ENCODE measurements around the gene CENPC. TPM values are rescaled to one million over a fixed set of nuclear protein-coding genes. Genes with fewer than 3 reads are reported as not detected.

The CENPC gene
- total and polyA plus RNA-seq, 4 experiments from 2014 or later: 15.2 to 69.1 (median 43.9) TPM

GRCh38 chr4:67522230-67522629 lies 23.1 kb downstream of the CENPC start:
- H3K27me3 Mint-ChIP-seq: no peaks in the 10 kb centered on the region
- CTCF ChIA-PET (ENCODE audit: partially characterized antibody): no interaction called here
- POLR2A ChIA-PET (ENCODE audit: partially characterized antibody): interaction anchor here (1.3 kb wide), 1 partner anchor 158 kb away, joined by 3 read pairs; no protein-coding TSS in a partner anchor
- intact Hi-C loops (cut with micrococcal nuclease): no loop called here
- peak overlapping the region in 2 of 8 donors; percentile 15 to 29 for H3K4me3 Mint-ChIP-seq
- Histone ChIP-seq H3K27ac (ENCODE audit: low read depth, low read length) (no peak overlapping the region), H3K27me3 (ENCODE audit: insufficient read depth, low read length) (no peaks in the 10 kb centered on the region), H3K36me3 (ENCODE audit: insufficient read depth, low read length) (peaks cover 15% of the 10 kb centered on the region), H3K4me3 (ENCODE audit: low read length in 2 of 2) (no peak overlapping the region), H3K4me1 (ENCODE audit: insufficient read depth, low read length) (peaks cover 41% of the 10 kb centered on the region), H3K9me3 (ENCODE audit: control insufficient read depth in 1 of 2, low read length in 2 of 2) (no peaks in the 10 kb centered on the region)
- DNase-seq: no peak
- H3K27ac Mint-ChIP-seq: peak overlapping the region in 6 of 7 donors; percentile 12 to 82 (median 44)
- H3K4me1 Mint-ChIP-seq: peaks cover 43 to 64% (median 60%) of the 10 kb centered on the region in 4 donors
- H3K36me3 Mint-ChIP-seq: peaks cover 57 to 65% of the 10 kb centered on the region in 2 donors
- peaks cover 0 to 2% (median 0%) of the 10 kb centered on the region in 8 donors for H3K9me3 Mint-ChIP-seq

GRCh38 chr4:67521506-67521905 lies 23.8 kb downstream of the CENPC start:
- Histone ChIP-seq H3K27me3 (ENCODE audit: insufficient read depth, low read length) (no peaks in the 10 kb centered on the region), H3K4me1 (ENCODE audit: insufficient read depth, low read length) (peaks cover 34% of the 10 kb centered on the region), H3K27ac (ENCODE audit: low read depth, low read length) (no peak overlapping the region), H3K36me3 (ENCODE audit: insufficient read depth, low read length) (peaks cover 15% of the 10 kb centered on the region), H3K4me3 (ENCODE audit: low read length in 2 of 2) (no peak overlapping the region), H3K9me3 (ENCODE audit: control insufficient read depth in 1 of 2, low read length in 2 of 2) (no peaks in the 10 kb centered on the region)
- intact Hi-C loops (cut with micrococcal nuclease): no loop called here
- no peaks in the 10 kb centered on the region for H3K27me3 Mint-ChIP-seq
- H3K27ac Mint-ChIP-seq: peak overlapping the region in 2 of 7 donors; percentile 27 to 75
- peaks cover 54 to 63% of the 10 kb centered on the region in 2 donors for H3K36me3 Mint-ChIP-seq
- CTCF ChIA-PET (ENCODE audit: partially characterized antibody): no interaction called here
- POLR2A ChIA-PET (ENCODE audit: partially characterized antibody): no interaction called here
- peaks cover 0 to 2% (median 0%) of the 10 kb centered on the region in 8 donors for H3K9me3 Mint-ChIP-seq
- peaks cover 37 to 57% (median 53%) of the 10 kb centered on the region in 4 donors for H3K4me1 Mint-ChIP-seq
- H3K4me3 Mint-ChIP-seq: peak overlapping the region in 1 of 8 donors; percentile 12
- DNase-seq: no peak

DNA sequence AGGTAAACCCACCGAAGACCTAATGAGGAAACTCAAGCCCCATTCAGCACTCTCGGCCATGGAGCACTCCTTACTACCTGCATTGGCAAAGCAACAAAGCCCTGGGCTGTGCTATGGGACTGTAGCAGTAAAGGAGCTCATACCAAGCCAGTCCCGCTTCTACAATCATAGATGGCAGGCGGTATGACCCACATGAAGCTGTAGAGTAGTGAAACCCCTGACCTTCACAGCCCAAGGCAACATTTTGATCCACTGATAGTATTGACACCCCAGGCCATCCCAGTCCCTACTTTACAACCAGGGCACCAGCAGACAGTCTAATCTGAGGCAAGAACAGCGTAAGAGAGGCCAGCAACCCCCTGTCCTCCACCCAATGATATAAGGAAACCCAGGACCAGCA lies 25.2 kb downstream of the CENPC start:
- peak overlapping the region in 1 of 7 donors; percentile 4 for H3K27ac Mint-ChIP-seq
- H3K36me3 Mint-ChIP-seq: peaks cover 50 to 64% of the 10 kb centered on the region in 2 donors
- peaks cover 27% of the 10 kb centered on the region for H3K4me1 ChIP-seq (ENCODE audit: insufficient read depth, low read length)
- no peak overlapping the region for H3K27ac ChIP-seq (ENCODE audit: low read depth, low read length)
- H3K9me3 ChIP-seq (ENCODE audit: control insufficient read depth in 1 of 2, low read length in 2 of 2): no peaks in the 10 kb centered on the region
- H3K27me3 ChIP-seq (ENCODE audit: insufficient read depth, low read length): no peaks in the 10 kb centered on the region
- H3K4me1 Mint-ChIP-seq: peaks cover 29 to 52% (median 42%) of the 10 kb centered on the region in 4 donors
- ChIA-PET CTCF (ENCODE audit: partially characterized antibody) (no interaction called here), POLR2A (ENCODE audit: partially characterized antibody) (no interaction called here)
- H3K9me3 Mint-ChIP-seq: no peaks in the 10 kb centered on the region
- intact Hi-C loops (cut with micrococcal nuclease): no loop called here
- DNase-seq: no peak
- H3K4me3 ChIP-seq (ENCODE audit: low read length in 2 of 2): no peak overlapping the region
- no peaks in the 10 kb centered on the region for H3K27me3 Mint-ChIP-seq
- no peak overlapping the region for H3K4me3 Mint-ChIP-seq
- H3K36me3 ChIP-seq (ENCODE audit: insufficient read depth, low read length): peaks cover 15% of the 10 kb centered on the region

DNA sequence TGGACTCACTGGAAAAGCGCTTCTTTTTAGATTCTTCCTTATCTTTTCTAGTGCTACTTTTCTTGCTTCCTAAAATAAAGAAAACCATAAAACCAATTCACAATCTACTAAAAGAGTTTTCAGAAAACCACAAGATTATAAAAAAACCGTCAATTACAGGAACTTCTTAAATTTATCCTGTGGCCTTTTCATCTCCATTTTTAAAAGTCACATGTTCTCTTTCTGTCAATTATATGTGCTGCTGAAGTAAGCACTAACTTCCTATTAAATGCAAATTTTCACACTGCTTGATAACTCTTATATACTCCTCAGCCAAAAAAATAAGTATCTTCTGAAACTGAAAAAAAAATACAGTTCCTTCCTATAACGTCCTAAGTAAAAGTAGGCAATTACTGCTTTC lies 32.8 kb downstream of the CENPC start:
- no peak overlapping the region for H3K4me3 Mint-ChIP-seq
- peak overlapping the region in 3 of 7 donors; percentile 1 to 71 (median 49) for H3K27ac Mint-ChIP-seq
- H3K9me3 Mint-ChIP-seq: no peaks in the 10 kb centered on the region
- H3K36me3 Mint-ChIP-seq: peaks cover 70 to 76% of the 10 kb centered on the region in 2 donors
- Histone ChIP-seq H3K4me3 (ENCODE audit: low read length in 2 of 2) (no peak overlapping the region), H3K36me3 (ENCODE audit: insufficient read depth, low read length) (peaks cover 25% of the 10 kb centered on the region), H3K27me3 (ENCODE audit: insufficient read depth, low read length) (no peaks in the 10 kb centered on the region), H3K4me1 (ENCODE audit: insufficient read depth, low read length) (no peaks in the 10 kb centered on the region), H3K27ac (ENCODE audit: low read depth, low read length) (no peak overlapping the region), H3K9me3 (ENCODE audit: control insufficient read depth in 1 of 2, low read length in 2 of 2) (no peaks in the 10 kb centered on the region)
- peaks cover 14 to 26% (median 19%) of the 10 kb centered on the region in 4 donors for H3K4me1 Mint-ChIP-seq
- H3K27me3 Mint-ChIP-seq: no peaks in the 10 kb centered on the region
- ChIA-PET CTCF (ENCODE audit: partially characterized antibody) (no interaction called here), POLR2A (ENCODE audit: partially characterized antibody) (no interaction called here)
- intact Hi-C loops (cut with micrococcal nuclease): no loop called here
- no peak for DNase-seq

DNA sequence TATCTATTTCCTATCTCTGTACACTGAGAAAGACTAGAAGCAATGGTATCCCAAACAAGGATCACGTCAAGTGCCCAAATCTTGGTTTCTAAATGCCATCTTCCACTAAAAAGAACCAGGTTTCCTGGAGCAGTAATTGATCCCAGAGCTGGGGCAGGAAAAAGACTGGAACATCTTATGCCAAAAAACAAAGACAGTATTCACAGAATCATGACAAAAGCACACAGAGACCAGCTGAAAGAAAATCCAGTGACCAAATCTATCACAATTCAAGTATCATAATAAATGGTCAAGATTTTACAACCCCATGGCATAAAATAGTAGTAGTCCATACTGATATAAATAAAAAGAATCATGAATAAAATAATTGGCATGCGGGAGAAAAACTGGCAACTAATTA lies 44.9 kb downstream of the CENPC start:
- Mint-ChIP-seq H3K9me3 (no peaks in the 10 kb centered on the region), H3K27me3 (no peaks in the 10 kb centered on the region), H3K4me1 (peaks cover 5 to 22% (median 14%) of the 10 kb centered on the region in 4 donors), H3K36me3 (peaks cover 53 to 62% of the 10 kb centered on the region in 2 donors), H3K27ac (peak overlapping the region in 2 of 7 donors; percentile 25), H3K4me3 (no peak overlapping the region)
- ChIA-PET CTCF (ENCODE audit: partially characterized antibody) (no interaction called here), POLR2A (ENCODE audit: partially characterized antibody) (no interaction called here)
- DNase-seq: no peak
- Histone ChIP-seq H3K27ac (ENCODE audit: low read depth, low read length) (no peak overlapping the region), H3K4me3 (ENCODE audit: low read length in 2 of 2) (no peak overlapping the region), H3K4me1 (ENCODE audit: insufficient read depth, low read length) (no peaks in the 10 kb centered on the region), H3K36me3 (ENCODE audit: insufficient read depth, low read length) (peaks cover 9% of the 10 kb centered on the region), H3K9me3 (ENCODE audit: control insufficient read depth in 1 of 2, low read length in 2 of 2) (no peaks in the 10 kb centered on the region), H3K27me3 (ENCODE audit: insufficient read depth, low read length) (no peaks in the 10 kb centered on the region)
- intact Hi-C loops (cut with micrococcal nuclease): no loop called here

- no peak overlapping the region for H3K27ac ChIP-seq (ENCODE audit: low read depth, low read length)
- Mint-ChIP-seq H3K36me3 (peaks cover 51 to 61% of the 10 kb centered on the region in 2 donors), H3K27ac (peak overlapping the region in 1 of 7 donors; percentile 56), H3K9me3 (no peaks in the 10 kb centered on the region), H3K27me3 (no peaks in the 10 kb centered on the region), H3K4me3 (no peak overlapping the region), H3K4me1 (peaks cover 5 to 22% (median 13%) of the 10 kb centered on the region in 4 donors)
- H3K36me3 ChIP-seq (ENCODE audit: insufficient read depth, low read length): peaks cover 9% of the 10 kb centered on the region
- intact Hi-C loops (cut with micrococcal nuclease): no loop called here
- H3K9me3 ChIP-seq (ENCODE audit: control insufficient read depth in 1 of 2, low read length in 2 of 2): no peaks in the 10 kb centered on the region
- ChIA-PET POLR2A (ENCODE audit: partially characterized antibody) (no interaction called here), CTCF (ENCODE audit: partially characterized antibody) (no interaction called here)
- H3K27me3 ChIP-seq (ENCODE audit: insufficient read depth, low read length): no peaks in the 10 kb centered on the region
- no peak overlapping the region for H3K4me3 ChIP-seq (ENCODE audit: low read length in 2 of 2)
- no peaks in the 10 kb centered on the region for H3K4me1 ChIP-seq (ENCODE audit: insufficient read depth, low read length)
- DNase-seq: no peak
Measured at GRCh38 chr4:67499799-67500198, 45.5 kb downstream of the CENPC start.

DNA sequence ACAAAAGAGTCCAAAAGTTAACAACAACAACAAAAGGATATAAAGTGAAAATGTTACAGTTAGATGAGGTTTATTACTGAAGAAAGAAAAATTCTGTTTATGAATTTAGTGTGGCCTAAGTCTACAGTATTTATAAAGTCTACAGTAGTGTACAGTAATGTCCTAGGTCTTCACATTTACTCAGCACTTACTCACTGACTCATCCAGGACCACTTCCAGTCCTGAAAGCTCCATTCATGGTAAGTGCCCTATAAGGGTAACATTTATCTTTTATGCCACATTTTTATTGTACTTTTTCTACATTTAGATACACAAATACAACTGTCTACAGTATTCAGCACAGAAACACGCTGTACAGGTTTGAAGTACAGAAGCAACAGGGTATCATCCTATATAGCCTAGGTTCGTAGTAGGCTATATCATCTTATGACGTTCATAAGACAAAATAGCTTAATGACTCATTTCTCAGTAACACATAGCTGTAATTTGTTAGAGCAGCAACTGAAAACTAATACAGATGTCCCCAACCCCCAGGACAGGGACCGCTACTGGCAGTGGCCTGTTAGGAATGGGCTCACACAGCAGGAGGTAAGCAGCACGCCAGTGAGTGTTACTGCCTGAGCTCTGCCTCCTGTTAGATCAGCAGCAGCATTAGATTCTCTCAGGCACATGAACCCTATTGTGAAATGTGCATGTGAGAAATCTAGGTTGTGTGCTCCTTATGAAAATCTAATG lies 61.3 kb downstream of the CENPC start:
- intact Hi-C loops (cut with micrococcal nuclease): no loop called here
- Mint-ChIP-seq H3K27ac (peak overlapping the region in 1 of 7 donors; percentile 10), H3K4me3 (no peak overlapping the region), H3K4me1 (peaks cover 18 to 28% (median 19%) of the 10 kb centered on the region in 4 donors), H3K36me3 (peaks cover 78 to 79% of the 10 kb centered on the region in 2 donors), H3K27me3 (no peaks in the 10 kb centered on the region), H3K9me3 (peaks cover under 1 to 13% (median 6%) of the 10 kb centered on the region in 8 donors)
- ChIA-PET POLR2A (ENCODE audit: partially characterized antibody) (no interaction called here), CTCF (ENCODE audit: partially characterized antibody) (no interaction called here)
- Histone ChIP-seq H3K4me3 (ENCODE audit: low read length in 2 of 2) (no peak overlapping the region), H3K27me3 (ENCODE audit: insufficient read depth, low read length) (no peaks in the 10 kb centered on the region), H3K27ac (ENCODE audit: low read depth, low read length) (no peak overlapping the region), H3K4me1 (ENCODE audit: insufficient read depth, low read length) (no peaks in the 10 kb centered on the region), H3K36me3 (ENCODE audit: insufficient read depth, low read length) (no peaks in the 10 kb centered on the region), H3K9me3 (ENCODE audit: control insufficient read depth in 1 of 2, low read length in 2 of 2) (no peaks in the 10 kb centered on the region)
- DNase-seq: no peak

Measured in CD4-positive, alpha-beta memory T cell (primary cell).